DND-41 (cell line): ENCODE measurements around the gene HPCAL1.

ENCODE experiments used
- CTCF ChIP-seq: IDR thresholded peaks from 2 replicates; pipeline ENCODE4 v1.5.1; 2012; ENCODE audit warnings: borderline replicate concordance, low read length, moderate library complexity, mild to moderate bottlenecking; ENCODE audit not compliant: poor library complexity, severe bottlenecking; ENCODE audit errors: extremely low read depth
- EZH2 ChIP-seq: IDR thresholded peaks from 3 replicates; pipeline ENCODE4 v1.6.1; 2012; ENCODE audit warnings: borderline replicate concordance, low read depth, mild to moderate bottlenecking, moderate library complexity, low read length, inconsistent platforms; ENCODE audit not compliant: severe bottlenecking

DNA sequence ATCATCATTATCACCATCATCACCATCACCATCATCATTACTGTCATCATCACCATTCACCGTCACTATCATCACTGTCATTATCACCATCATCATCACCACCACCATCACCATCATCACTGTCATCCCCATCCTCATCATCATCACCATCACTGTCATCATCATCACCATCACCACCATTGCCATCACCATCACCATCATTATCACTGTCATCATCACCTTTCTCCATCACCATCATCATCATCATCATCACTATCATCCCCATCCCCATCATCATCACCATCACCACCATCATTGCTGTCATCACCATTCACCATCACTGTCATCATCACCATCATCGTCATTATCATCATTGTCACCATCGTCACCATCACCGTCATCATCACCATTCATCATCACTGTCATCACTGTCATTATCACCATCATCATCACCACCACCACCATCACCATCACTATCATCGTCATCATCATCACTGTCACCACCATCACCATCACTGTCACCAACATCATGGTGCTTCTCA, 9.8 kb downstream of the HPCAL1 start:
- TF ChIP-seq CTCF (no peak), EZH2 (no peak)
